ENCODE measurements around the gene NAA38. TPM values are rescaled to one million over a fixed set of nuclear protein-coding genes. Genes with fewer than 3 reads are reported as not detected.

NAA38 gene
- total RNA-seq, 1 donor from 2014 or later = 60.2 TPM

DNA sequence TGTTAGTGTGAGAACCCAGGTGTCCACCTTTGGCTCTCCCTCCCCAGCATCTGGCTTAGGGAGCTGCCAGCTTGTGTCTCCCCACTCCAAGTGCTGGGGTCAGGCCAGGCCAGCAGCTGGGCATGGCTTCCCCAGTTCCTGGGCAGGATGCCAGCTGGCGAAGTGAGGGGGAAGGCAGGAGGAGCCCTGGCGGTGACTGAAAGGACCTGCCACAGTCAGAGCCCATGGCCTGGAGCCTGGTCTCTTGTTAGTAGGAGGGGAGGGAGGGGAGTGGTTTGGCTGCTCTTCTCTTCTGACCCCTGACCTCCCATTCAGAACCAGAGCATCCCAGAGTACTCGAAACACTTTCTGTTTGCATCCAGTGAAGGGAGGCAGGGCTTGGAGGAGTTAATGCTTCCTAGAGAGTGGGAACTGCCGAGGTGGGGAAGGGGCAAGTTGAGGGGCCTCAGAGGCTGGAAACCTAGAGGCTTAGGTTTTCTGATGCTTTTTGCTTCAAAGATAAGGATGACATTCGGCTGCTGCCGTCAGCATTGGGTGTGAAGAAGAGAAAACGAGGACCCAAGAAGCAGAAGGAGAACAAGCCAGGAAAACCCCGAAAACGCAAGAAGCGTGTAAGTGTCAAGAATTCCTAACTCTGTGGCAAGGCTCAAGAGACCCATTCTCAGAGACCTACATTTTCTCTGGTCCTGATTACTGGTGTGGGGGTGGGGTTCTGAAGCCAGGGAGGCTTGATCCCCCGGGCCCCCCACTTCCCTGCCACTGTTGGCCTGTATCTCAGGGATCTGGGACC lies 32.0 kb upstream of the NAA38 start:
- peak overlapping the region; percentile 96 for H3K4me2 ChIP-seq (ENCODE audit: low read length)
- peak overlapping the region; percentile 57 for H3K4me3 Mint-ChIP-seq (ENCODE audit: unreplicated experiment)
- H3K27ac ChIP-seq (ENCODE audit: low read depth, low read length) = peak overlapping the region; percentile 12
- peaks cover 20% of the 10 kb centered on the region for H3K36me3 Mint-ChIP-seq (ENCODE audit: low read depth, unreplicated experiment)
- H3K27me3 ChIP-seq (ENCODE audit: insufficient read depth, low read length) = no peaks in the 10 kb centered on the region
- H4K20me1 ChIP-seq (ENCODE audit: insufficient read depth, low read length) = peaks cover 33% of the 10 kb centered on the region
- no peak for TF ChIP-seq EZH2 (IDR thresholded peaks at IDR 0.05; ENCODE audit: insufficient read depth, low read length)
- TF ChIP-seq, protein P1, sequence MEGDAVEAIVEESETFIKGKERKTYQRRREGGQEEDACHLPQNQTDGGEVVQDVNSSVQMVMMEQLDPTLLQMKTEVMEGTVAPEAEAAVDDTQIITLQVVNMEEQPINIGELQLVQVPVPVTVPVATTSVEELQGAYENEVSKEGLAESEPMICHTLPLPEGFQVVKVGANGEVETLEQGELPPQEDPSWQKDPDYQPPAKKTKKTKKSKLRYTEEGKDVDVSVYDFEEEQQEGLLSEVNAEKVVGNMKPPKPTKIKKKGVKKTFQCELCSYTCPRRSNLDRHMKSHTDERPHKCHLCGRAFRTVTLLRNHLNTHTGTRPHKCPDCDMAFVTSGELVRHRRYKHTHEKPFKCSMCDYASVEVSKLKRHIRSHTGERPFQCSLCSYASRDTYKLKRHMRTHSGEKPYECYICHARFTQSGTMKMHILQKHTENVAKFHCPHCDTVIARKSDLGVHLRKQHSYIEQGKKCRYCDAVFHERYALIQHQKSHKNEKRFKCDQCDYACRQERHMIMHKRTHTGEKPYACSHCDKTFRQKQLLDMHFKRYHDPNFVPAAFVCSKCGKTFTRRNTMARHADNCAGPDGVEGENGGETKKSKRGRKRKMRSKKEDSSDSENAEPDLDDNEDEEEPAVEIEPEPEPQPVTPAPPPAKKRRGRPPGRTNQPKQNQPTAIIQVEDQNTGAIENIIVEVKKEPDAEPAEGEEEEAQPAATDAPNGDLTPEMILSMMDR (IDR thresholded peaks at IDR 0.05; ENCODE audit: insufficient read depth, low read depth, low read length) = peak; percentile 24
- no peaks in the 10 kb centered on the region for H3K27me3 Mint-ChIP-seq (ENCODE audit: low read depth, unreplicated experiment)
- peak; percentile 17 for FAIRE-seq
- peak overlapping the region; percentile 15 for H3K4me3 ChIP-seq (ENCODE audit: insufficient read depth, low read depth, low read length)
- peaks cover 17% of the 10 kb centered on the region for H3K36me3 ChIP-seq (ENCODE audit: insufficient read depth, low read length)
- peak overlapping the region; percentile 80 for H3K9ac ChIP-seq (ENCODE audit: low read length)
- H3K79me2 ChIP-seq (ENCODE audit: insufficient read depth, low read length) = peaks cover 38% of the 10 kb centered on the region
- no peaks in the 10 kb centered on the region for H3K9me3 ChIP-seq (ENCODE audit: insufficient read depth, low read depth, low read length)
- no peaks in the 10 kb centered on the region for H3K9me3 Mint-ChIP-seq (ENCODE audit: unreplicated experiment)
- no peak overlapping the region for H2AFZ ChIP-seq (ENCODE audit: low read depth, low read length)
- no peaks in the 10 kb centered on the region for H3K4me1 Mint-ChIP-seq (ENCODE audit: low read depth, unreplicated experiment)
- peak; percentile 68 for DNase-seq (ENCODE audit: low read depth)
- no peak overlapping the region for H3K27ac Mint-ChIP-seq (ENCODE audit: unreplicated experiment)
- H3K4me1 ChIP-seq (ENCODE audit: insufficient read depth, low read length) = peaks cover 32% of the 10 kb centered on the region

DNA sequence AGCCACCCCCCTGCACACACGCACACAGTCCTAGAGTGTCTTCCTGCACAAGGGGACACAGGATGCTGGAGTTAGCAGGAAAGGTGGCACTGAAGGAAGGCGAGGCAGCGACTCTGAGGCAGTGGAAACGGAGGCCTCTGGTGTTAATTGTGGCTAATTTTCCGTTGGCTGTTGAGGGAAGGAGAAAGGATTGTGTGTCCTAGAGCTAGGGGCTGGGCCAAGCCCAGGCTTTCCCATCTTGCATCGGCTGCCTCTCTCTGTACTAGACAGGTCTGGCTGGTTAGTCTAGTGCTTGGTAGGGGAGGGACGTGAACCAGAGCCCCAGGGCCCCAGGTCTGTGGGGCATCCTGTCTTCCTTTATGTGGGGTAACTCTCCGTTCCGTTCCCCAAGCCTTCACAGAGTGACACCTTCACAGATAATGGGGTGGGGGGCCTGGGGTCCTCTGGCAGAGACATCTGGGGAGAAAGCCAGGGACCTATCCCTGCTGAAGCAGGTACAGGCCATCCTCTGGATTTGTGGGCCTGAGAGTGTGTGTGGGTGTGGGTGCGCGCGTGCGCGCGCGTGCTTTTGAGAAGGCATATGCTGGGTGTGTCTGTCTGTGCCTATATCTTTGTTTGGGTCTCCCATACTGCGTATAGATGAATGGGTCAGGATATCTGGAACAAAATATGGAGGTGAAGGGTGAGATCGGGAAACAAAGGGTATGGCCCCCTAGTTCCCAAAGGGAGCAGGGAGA lies 31.0 kb upstream of the NAA38 start, which contains the start of gene CHD3:
Gene CHD3 (plus strand): TSS at position 606 of the 737 bp plus-strand sequence. CDS start 212 bp downstream, outside the sequence.
- DNase-seq (ENCODE audit: low read depth) (no peak), FAIRE-seq (no peak)
- Histone ChIP-seq H3K27me3 (ENCODE audit: insufficient read depth, low read length) (no peaks in the 10 kb centered on the region), H3K27ac (ENCODE audit: low read depth, low read length) (peak within 1 kb of the TSS; percentile 79), H3K4me1 (ENCODE audit: insufficient read depth, low read length) (peaks cover 35% of the 10 kb centered on the region), H3K9ac (ENCODE audit: low read length) (peak within 1 kb of the TSS; percentile 80), H2AFZ (ENCODE audit: low read depth, low read length) (peak within 1 kb of the TSS; percentile 51), H3K4me2 (ENCODE audit: low read length) (peak within 1 kb of the TSS; percentile 96), H3K4me3 (ENCODE audit: insufficient read depth, low read depth, low read length) (peak within 1 kb of the TSS; percentile 59), H3K79me2 (ENCODE audit: insufficient read depth, low read length) (peaks cover 38% of the 10 kb centered on the region), H4K20me1 (ENCODE audit: insufficient read depth, low read length) (peaks cover 33% of the 10 kb centered on the region), H3K9me3 (ENCODE audit: insufficient read depth, low read depth, low read length) (no peaks in the 10 kb centered on the region), H3K36me3 (ENCODE audit: insufficient read depth, low read length) (peaks cover 9% of the 10 kb centered on the region)
- Mint-ChIP-seq H3K4me3 (ENCODE audit: unreplicated experiment) (peak within 1 kb of the TSS; percentile 57), H3K9me3 (ENCODE audit: unreplicated experiment) (no peaks in the 10 kb centered on the region), H3K36me3 (ENCODE audit: low read depth, unreplicated experiment) (peaks cover 16% of the 10 kb centered on the region), H3K27me3 (ENCODE audit: low read depth, unreplicated experiment) (no peaks in the 10 kb centered on the region), H3K27ac (ENCODE audit: unreplicated experiment) (no peak within 1 kb of the TSS), H3K4me1 (ENCODE audit: low read depth, unreplicated experiment) (no peaks in the 10 kb centered on the region)
- TF ChIP-seq, protein P1 (IDR thresholded peaks at IDR 0.05; ENCODE audit: insufficient read depth, low read depth, low read length) = no peak
- TF ChIP-seq EZH2 (IDR thresholded peaks at IDR 0.05; ENCODE audit: insufficient read depth, low read length) = no peak

Measured in astrocyte (in vitro differentiated cells and primary cell).